AG09319 (cell line): ENCODE data around the gene FGG.
"Not testable (repeated sequence)": the region's sequence is repeated elsewhere in the genome, so short reads cannot be mapped to it uniquely, and the experiment has no call there.

Source experiments
- DNase-seq: peaks from one replicate; pipeline ENCODE4 v3.0.0-alpha.2; 2010; ENCODE audit warnings: low read depth; ENCODE audit errors: extremely low read depth
- CTCF ChIP-seq: IDR thresholded peaks from 2 replicates; pipeline ENCODE4 v1.5.1; 2011; ENCODE audit warnings: low read depth, mild to moderate bottlenecking, inconsistent platforms, low read length, moderate library complexity

FGG gene

GRCh38 chr4:154603033-154603943 lies 9.2 kb downstream of the FGG start:
- DNase-seq = no peak
- no peak for TF ChIP-seq CTCF

- TF ChIP-seq CTCF = no peak
Observed at GRCh38 chr4:154602404-154603020, 9.9 kb downstream of the FGG start.

GRCh38 chr4:154597798-154598774 lies 14.4 kb downstream of the FGG start:
- no peak for TF ChIP-seq CTCF

More at GRCh38 chr4:154602404-154603020, 9.9 kb downstream of the FGG start:
- no peak for DNase-seq

GRCh38 chr4:154597281-154597680 lies 15.2 kb downstream of the FGG start:
- DNase-seq = not testable (repeated sequence)

More at GRCh38 chr4:154597798-154598774, 14.4 kb downstream of the FGG start:
- no peak for DNase-seq

- no peak for TF ChIP-seq CTCF
- no peak for DNase-seq
Observed at GRCh38 chr4:154595807-154596206, 16.6 kb downstream of the FGG start.

GRCh38 chr4:154594343-154594742 lies 18.1 kb downstream of the FGG start:
- not testable (repeated sequence) for DNase-seq

- DNase-seq = no peak
- no peak for TF ChIP-seq CTCF
Observed at GRCh38 chr4:154593868-154594267, 18.6 kb downstream of the FGG start.
